SU-DHL-6 (cell line): ENCODE data around the gene USP28.

Experiments used
- H2AFZ ChIP-seq: fragments of 200-600 bp; sonication (generic); 2 replicates; pipeline ENCODE4 v1.6.1; 2014; ENCODE audit warnings: low read depth, mild to moderate bottlenecking, moderate library complexity, mixed read lengths, antibody characterized with exemption, low read length; ENCODE audit not compliant: severe bottlenecking
- H3F3A ChIP-seq: fragments of 200-600 bp; shearing (Covaris generic); 2 replicates; pipeline ENCODE4 v1.6.0; 2016; ENCODE audit warnings: antibody characterized with exemption, mild to moderate bottlenecking; ENCODE audit not compliant: insufficient read depth
- H3K27ac ChIP-seq: fragments of 200-600 bp; sonication (generic); 2 replicates; pipeline ENCODE4 v1.5.1; 2016; ENCODE audit warnings: low read depth, mild to moderate bottlenecking, low read length, moderate library complexity, mixed read lengths
- H3K27me3 ChIP-seq: fragments of 200-600 bp; sonication (generic), shearing (Covaris generic); 2 replicates; pipeline ENCODE4 v1.6.0; 2014; ENCODE audit warnings: mild to moderate bottlenecking, low read length
- H3K36me3 ChIP-seq: fragments of 200-600 bp; sonication (generic); 2 replicates; pipeline ENCODE4 v1.6.1; 2014; ENCODE audit warnings: mild to moderate bottlenecking, low read length, mixed read lengths
- H3K4me2 ChIP-seq: fragments of 300-600, 200-600 bp; shearing (Covaris generic), sonication (generic); 2 replicates; pipeline ENCODE4 v1.6.0; 2014; ENCODE audit warnings: low read length, low read depth, mild to moderate bottlenecking; ENCODE audit not compliant: poor library complexity, severe bottlenecking
- H3K4me3 ChIP-seq: fragments of 200-600 bp; sonication (generic); 2 replicates; pipeline ENCODE4 v1.5.1; 2014; ENCODE audit warnings: antibody characterized with exemption, low read length, mild to moderate bottlenecking, mixed read lengths; ENCODE audit not compliant: insufficient read depth, poor library complexity, severe bottlenecking
- H3K79me2 ChIP-seq: fragments of 200-600 bp; sonication (generic); 2 replicates; pipeline ENCODE4 v1.6.1; 2014; ENCODE audit warnings: mild to moderate bottlenecking, low read length, moderate library complexity; ENCODE audit not compliant: insufficient read depth
- H3K9ac ChIP-seq: fragments of 200-600 bp; sonication (generic); 2 replicates; pipeline ENCODE4 v1.7.0; 2014; ENCODE audit warnings: mild to moderate bottlenecking, low read length
- H3K9me2 ChIP-seq: fragments of 200-600 bp; sonication (generic); replicated peaks from 2 replicates; pipeline ENCODE4 v1.6.1; 2014; ENCODE audit warnings: low read length; ENCODE audit not compliant: insufficient read depth
- H3K9me3 ChIP-seq: fragments of 200-600 bp; sonication (generic); 2 replicates; pipeline ENCODE4 v1.6.1; 2014; ENCODE audit warnings: low read length, mixed read lengths; ENCODE audit not compliant: insufficient read depth
- H4K20me1 ChIP-seq: fragments of 200-600 bp; sonication (generic); 2 replicates; pipeline ENCODE4 v1.6.1; 2014; ENCODE audit warnings: low read depth, mild to moderate bottlenecking, antibody characterized with exemption, low read length, moderate library complexity, mixed read lengths
- CTCF ChIP-seq: fragments of 200-600 bp; sonication (generic); IDR thresholded peaks from one replicate; pipeline ENCODE4 v1.5.1; 2017; ENCODE audit warnings: antibody characterized with exemption, mild to moderate bottlenecking, low read length, moderate library complexity; ENCODE audit not compliant: insufficient read depth, poor library complexity, severe bottlenecking
- EZH2phosphoT487 ChIP-seq: fragments of 200-600 bp; sonication (generic), shearing (Covaris generic); conservative IDR thresholded peaks from 2 replicates; pipeline ENCODE4 v1.6.1; 2018; ENCODE audit warnings: mild to moderate bottlenecking, antibody characterized with exemption, low read length, moderate library complexity, mixed read lengths

The USP28 gene

GRCh38 chr11:113781682-113782081, 93.7 kb downstream of the USP28 start:
- H3K9me3 ChIP-seq, result no peaks in the 10 kb centered on the region
- no peaks in the 10 kb centered on the region for H3K36me3 ChIP-seq
- TF ChIP-seq CTCF (no peak), EZH2phosphoT487 (no peak)
- H3K4me3 ChIP-seq, result no peak overlapping the region
- no peak overlapping the region for H3K4me2 ChIP-seq
- no peaks in the 10 kb centered on the region for H4K20me1 ChIP-seq
- no peak overlapping the region for H2AFZ ChIP-seq
- H3K9ac ChIP-seq, result no peak overlapping the region
- no peaks in the 10 kb centered on the region for H3K79me2 ChIP-seq
- no peaks in the 10 kb centered on the region for H3F3A ChIP-seq
- H3K27me3 ChIP-seq, result no peaks in the 10 kb centered on the region
- no peak overlapping the region for H3K27ac ChIP-seq
- H3K9me2 ChIP-seq, result no peaks in the 10 kb centered on the region

GRCh38 chr11:113779496-113779895, 95.9 kb downstream of the USP28 start, which contains the start of gene CLDN25:
Gene CLDN25, plus strand, starts transcription at chr11:113779796. Its CDS starts 0 bp downstream, at chr11:113779796.
- Histone ChIP-seq H3K9ac (no peak within 1 kb of the TSS), H3K79me2 (no peaks in the 10 kb centered on the region), H3K36me3 (no peaks in the 10 kb centered on the region), H3K9me3 (no peaks in the 10 kb centered on the region), H3K27me3 (no peaks in the 10 kb centered on the region), H3K9me2 (no peaks in the 10 kb centered on the region), H3K4me2 (no peak within 1 kb of the TSS), H3K27ac (no peak within 1 kb of the TSS), H3K4me3 (no peak within 1 kb of the TSS), H4K20me1 (no peaks in the 10 kb centered on the region), H2AFZ (no peak within 1 kb of the TSS), H3F3A (no peaks in the 10 kb centered on the region)
- no peak for TF ChIP-seq CTCF
- TF ChIP-seq EZH2phosphoT487, result no peak

GRCh38 chr11:113778111-113778910, 97.1 kb downstream of the USP28 start:
- Histone ChIP-seq H3K9me2 (no peaks in the 10 kb centered on the region), H3K9ac (no peak overlapping the region), H3K27ac (no peak overlapping the region), H3F3A (no peaks in the 10 kb centered on the region), H3K27me3 (no peaks in the 10 kb centered on the region), H4K20me1 (no peaks in the 10 kb centered on the region), H3K9me3 (no peaks in the 10 kb centered on the region), H3K4me2 (no peak overlapping the region), H2AFZ (no peak overlapping the region), H3K36me3 (no peaks in the 10 kb centered on the region), H3K79me2 (peaks cover 2% of the 10 kb centered on the region), H3K4me3 (no peak overlapping the region)
- TF ChIP-seq CTCF (no peak), EZH2phosphoT487 (no peak)
